Measurements from ENCODE around the gene KCNG2.

KCNG2 gene

GRCh38 chr18:79769698-79770500, 27.8 kb upstream of the KCNG2 start:
- no peak for DNase-seq (ENCODE audit: low spot score)

GRCh38 chr18:79770501-79770815, 27.3 kb upstream of the KCNG2 start:
- DNase-seq (ENCODE audit: low spot score): no peak

- no peak for DNase-seq (ENCODE audit: low spot score)
These were observed 26.9 kb upstream of the KCNG2 start for GRCh38 chr18:79770826-79771225.

- no peak for DNase-seq (ENCODE audit: low spot score)
These were observed 26.2 kb upstream of the KCNG2 start for GRCh38 chr18:79771446-79772107.

- no peak for DNase-seq (ENCODE audit: low spot score)
These were observed 25.5 kb upstream of the KCNG2 start for GRCh38 chr18:79772108-79772864.

GRCh38 chr18:79772865-79773696, 24.7 kb upstream of the KCNG2 start:
- DNase-seq (ENCODE audit: low spot score): no peak

- DNase-seq (ENCODE audit: low spot score): no peak
These were observed 23.6 kb upstream of the KCNG2 start for GRCh38 chr18:79774111-79774510.

- no peak for DNase-seq (ENCODE audit: low spot score)
These were observed 22.1 kb upstream of the KCNG2 start for GRCh38 chr18:79775441-79776221.

- DNase-seq (ENCODE audit: low spot score): no peak
These were observed 21.1 kb upstream of the KCNG2 start for GRCh38 chr18:79776674-79777073.

GRCh38 chr18:79778291-79778791, 19.4 kb upstream of the KCNG2 start:
- DNase-seq (ENCODE audit: low spot score): no peak

- no peak for DNase-seq (ENCODE audit: low spot score)
These were observed 18.6 kb upstream of the KCNG2 start for GRCh38 chr18:79779021-79779699.

- no peak for DNase-seq (ENCODE audit: low spot score)
These were observed 18.0 kb upstream of the KCNG2 start for GRCh38 chr18:79779700-79780190.

- DNase-seq (ENCODE audit: low spot score): no peak
These were observed 17.2 kb upstream of the KCNG2 start for GRCh38 chr18:79780547-79780946.

GRCh38 chr18:79781331-79781941, 16.3 kb upstream of the KCNG2 start:
- no peak for DNase-seq (ENCODE audit: low spot score)

- DNase-seq (ENCODE audit: low spot score): no peak
These were observed 15.0 kb upstream of the KCNG2 start for GRCh38 chr18:79782566-79783308.

GRCh38 chr18:79784071-79784913, 13.4 kb upstream of the KCNG2 start:
- no peak for DNase-seq (ENCODE audit: low spot score)

GRCh38 chr18:79784965-79785770, 12.6 kb upstream of the KCNG2 start:
- no peak for DNase-seq (ENCODE audit: low spot score)

Data from CD4-positive, alpha-beta T cell treated with Interleukin-6 at 100 ng/mL for 8 hours (primary cell).